ENCODE results near the gene LAPTM5. TPM values are rescaled to one million over a fixed set of nuclear protein-coding genes. Genes with fewer than 3 reads are reported as not detected.

LAPTM5 gene
- total RNA-seq, 1 experiment from 2014 or later: 1.5 TPM

DNA sequence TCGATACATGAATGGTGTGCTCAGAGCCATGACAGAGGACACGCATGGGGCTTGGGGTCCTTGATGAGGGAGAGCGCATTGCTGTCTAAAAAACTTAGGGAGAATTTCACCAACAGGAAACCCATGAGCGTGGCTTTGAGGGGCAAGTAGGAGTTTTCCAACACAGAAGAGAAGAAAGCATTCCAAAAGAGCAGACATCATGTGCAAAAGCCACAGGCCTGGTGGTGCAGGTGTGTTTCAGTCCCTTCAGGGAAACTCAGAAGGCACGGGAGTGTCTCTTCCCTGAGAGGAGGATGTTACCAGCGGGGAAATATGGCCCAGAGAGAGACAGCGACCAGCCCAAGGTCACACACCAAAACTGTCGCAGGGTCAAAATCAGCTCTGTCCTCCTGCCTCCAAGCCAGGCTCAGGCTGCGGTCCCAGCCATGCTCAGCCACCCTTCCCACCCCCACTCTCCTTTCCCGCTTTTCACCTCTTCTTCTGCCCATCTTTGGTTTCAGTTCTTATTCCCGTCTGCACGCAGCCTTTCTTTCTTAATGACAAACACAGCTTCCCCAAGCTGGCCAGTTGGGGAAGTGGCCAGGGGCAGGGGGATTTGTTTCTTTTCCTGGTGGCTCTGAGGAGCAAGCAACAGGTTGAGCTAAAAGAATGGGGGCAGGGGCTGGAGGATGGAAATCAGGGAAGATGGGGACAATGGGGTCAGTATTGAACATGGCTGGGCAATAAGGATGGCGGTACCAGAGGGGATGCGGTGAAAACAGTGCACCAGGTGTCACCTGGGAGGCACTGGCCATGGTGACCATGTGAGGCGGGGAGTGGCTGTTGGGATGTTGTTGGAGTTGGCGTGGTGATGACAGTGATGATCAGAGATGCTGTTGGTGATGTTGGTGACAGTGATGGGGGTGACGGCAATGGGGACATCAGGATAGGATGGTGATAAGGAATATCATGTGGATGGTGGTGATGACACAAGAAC lies 10.3 kb downstream of the LAPTM5 start:
- Histone ChIP-seq H2AFZ (ENCODE audit: low read depth, low read length, poor library complexity, severe bottlenecking) (no peak overlapping the region), H3K4me3 (replicated peaks in 1 of 2; ENCODE audit: low read depth in 1 of 2, low read length in 2 of 2) (no peak overlapping the region), H3K9me3 (ENCODE audit: control insufficient read depth in 1 of 2, insufficient read depth in 1 of 2, low read depth in 1 of 2, low read length in 2 of 2) (no peaks in the 10 kb centered on the region), H3K4me2 (ENCODE audit: low read length) (peak overlapping the region; percentile 13; the same call in 1 of the 2 replicates), H3K79me2 (ENCODE audit: insufficient read depth, low read length) (no peaks in the 10 kb centered on the region), H3K27ac (ENCODE audit: low read depth, low read length) (no peak overlapping the region), H3K36me3 (ENCODE audit: control insufficient read depth in 1 of 2, insufficient read depth in 2 of 2, low read length in 2 of 2) (no peaks in the 10 kb centered on the region), H3K4me1 (ENCODE audit: control insufficient read depth in 1 of 2, insufficient read depth in 2 of 2, low read length in 2 of 2) (peaks cover 2 to 17% of the 10 kb centered on the region in 2 experiments; a peak in 3 of 4 replicates), H3K9me2 (ENCODE audit: insufficient read depth) (no peaks in the 10 kb centered on the region), H4K20me1 (ENCODE audit: insufficient read depth) (no peaks in the 10 kb centered on the region), H3K9ac (ENCODE audit: low read length) (no peak overlapping the region), H3K27me3 (ENCODE audit: insufficient read depth, low read length) (no peaks in the 10 kb centered on the region)
- ATAC-seq (no peak), DNase-seq (ENCODE audit: low read depth, low spot score) (no peak)
- ChIA-PET CTCF (interaction anchor here (1.1 kb wide), 1 partner anchor 33 kb away, joined by 3 read pairs; no protein-coding TSS in a partner anchor), RAD21 (ENCODE audit: low non-redundant PET in 1 of 2, low total read pairs in 2 of 2, uncharacterized antibody in 2 of 2, unreplicated experiment in 2 of 2) (no interaction called here), POLR2A (no interaction called here)
- no peak for TF ChIP-seq POLR2AphosphoS5 (IDR thresholded peaks at IDR 0.05; ENCODE audit: low read depth, low read length)
- TF ChIP-seq FOSL1 (IDR thresholded peaks at IDR 0.05; ENCODE audit: low read depth): no peak
- TF ChIP-seq CBX3 (IDR thresholded peaks at IDR 0.05; ENCODE audit: low read depth): no peak
- TF ChIP-seq, protein P1, sequence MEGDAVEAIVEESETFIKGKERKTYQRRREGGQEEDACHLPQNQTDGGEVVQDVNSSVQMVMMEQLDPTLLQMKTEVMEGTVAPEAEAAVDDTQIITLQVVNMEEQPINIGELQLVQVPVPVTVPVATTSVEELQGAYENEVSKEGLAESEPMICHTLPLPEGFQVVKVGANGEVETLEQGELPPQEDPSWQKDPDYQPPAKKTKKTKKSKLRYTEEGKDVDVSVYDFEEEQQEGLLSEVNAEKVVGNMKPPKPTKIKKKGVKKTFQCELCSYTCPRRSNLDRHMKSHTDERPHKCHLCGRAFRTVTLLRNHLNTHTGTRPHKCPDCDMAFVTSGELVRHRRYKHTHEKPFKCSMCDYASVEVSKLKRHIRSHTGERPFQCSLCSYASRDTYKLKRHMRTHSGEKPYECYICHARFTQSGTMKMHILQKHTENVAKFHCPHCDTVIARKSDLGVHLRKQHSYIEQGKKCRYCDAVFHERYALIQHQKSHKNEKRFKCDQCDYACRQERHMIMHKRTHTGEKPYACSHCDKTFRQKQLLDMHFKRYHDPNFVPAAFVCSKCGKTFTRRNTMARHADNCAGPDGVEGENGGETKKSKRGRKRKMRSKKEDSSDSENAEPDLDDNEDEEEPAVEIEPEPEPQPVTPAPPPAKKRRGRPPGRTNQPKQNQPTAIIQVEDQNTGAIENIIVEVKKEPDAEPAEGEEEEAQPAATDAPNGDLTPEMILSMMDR (IDR thresholded peaks at IDR 0.05 in 2 of 3, conservative IDR thresholded peaks at IDR 0.05 in 1 of 3; ENCODE audit: borderline replicate concordance in 1 of 3, insufficient read depth in 1 of 3, low read depth in 2 of 3, low read length in 2 of 3): no peak
- TF ChIP-seq, protein P2, sequence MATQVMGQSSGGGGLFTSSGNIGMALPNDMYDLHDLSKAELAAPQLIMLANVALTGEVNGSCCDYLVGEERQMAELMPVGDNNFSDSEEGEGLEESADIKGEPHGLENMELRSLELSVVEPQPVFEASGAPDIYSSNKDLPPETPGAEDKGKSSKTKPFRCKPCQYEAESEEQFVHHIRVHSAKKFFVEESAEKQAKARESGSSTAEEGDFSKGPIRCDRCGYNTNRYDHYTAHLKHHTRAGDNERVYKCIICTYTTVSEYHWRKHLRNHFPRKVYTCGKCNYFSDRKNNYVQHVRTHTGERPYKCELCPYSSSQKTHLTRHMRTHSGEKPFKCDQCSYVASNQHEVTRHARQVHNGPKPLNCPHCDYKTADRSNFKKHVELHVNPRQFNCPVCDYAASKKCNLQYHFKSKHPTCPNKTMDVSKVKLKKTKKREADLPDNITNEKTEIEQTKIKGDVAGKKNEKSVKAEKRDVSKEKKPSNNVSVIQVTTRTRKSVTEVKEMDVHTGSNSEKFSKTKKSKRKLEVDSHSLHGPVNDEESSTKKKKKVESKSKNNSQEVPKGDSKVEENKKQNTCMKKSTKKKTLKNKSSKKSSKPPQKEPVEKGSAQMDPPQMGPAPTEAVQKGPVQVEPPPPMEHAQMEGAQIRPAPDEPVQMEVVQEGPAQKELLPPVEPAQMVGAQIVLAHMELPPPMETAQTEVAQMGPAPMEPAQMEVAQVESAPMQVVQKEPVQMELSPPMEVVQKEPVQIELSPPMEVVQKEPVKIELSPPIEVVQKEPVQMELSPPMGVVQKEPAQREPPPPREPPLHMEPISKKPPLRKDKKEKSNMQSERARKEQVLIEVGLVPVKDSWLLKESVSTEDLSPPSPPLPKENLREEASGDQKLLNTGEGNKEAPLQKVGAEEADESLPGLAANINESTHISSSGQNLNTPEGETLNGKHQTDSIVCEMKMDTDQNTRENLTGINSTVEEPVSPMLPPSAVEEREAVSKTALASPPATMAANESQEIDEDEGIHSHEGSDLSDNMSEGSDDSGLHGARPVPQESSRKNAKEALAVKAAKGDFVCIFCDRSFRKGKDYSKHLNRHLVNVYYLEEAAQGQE (IDR thresholded peaks at IDR 0.05; ENCODE audit: low read depth): no peak
- TF ChIP-seq, protein P3, sequence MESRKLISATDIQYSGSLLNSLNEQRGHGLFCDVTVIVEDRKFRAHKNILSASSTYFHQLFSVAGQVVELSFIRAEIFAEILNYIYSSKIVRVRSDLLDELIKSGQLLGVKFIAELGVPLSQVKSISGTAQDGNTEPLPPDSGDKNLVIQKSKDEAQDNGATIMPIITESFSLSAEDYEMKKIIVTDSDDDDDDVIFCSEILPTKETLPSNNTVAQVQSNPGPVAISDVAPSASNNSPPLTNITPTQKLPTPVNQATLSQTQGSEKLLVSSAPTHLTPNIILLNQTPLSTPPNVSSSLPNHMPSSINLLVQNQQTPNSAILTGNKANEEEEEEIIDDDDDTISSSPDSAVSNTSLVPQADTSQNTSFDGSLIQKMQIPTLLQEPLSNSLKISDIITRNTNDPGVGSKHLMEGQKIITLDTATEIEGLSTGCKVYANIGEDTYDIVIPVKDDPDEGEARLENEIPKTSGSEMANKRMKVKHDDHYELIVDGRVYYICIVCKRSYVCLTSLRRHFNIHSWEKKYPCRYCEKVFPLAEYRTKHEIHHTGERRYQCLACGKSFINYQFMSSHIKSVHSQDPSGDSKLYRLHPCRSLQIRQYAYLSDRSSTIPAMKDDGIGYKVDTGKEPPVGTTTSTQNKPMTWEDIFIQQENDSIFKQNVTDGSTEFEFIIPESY (IDR thresholded peaks at IDR 0.05; ENCODE audit: extremely low read depth, insufficient replicate concordance, low read length): no peak
- TF ChIP-seq ZFX (IDR thresholded peaks at IDR 0.05): no peak
- no peak for TF ChIP-seq JUND (IDR thresholded peaks at IDR 0.05)
- BruUV-seq (replicated peaks): no TSS peak
- intact Hi-C loops (cut with micrococcal nuclease): no loop called here

All from HCT116 (cell line).